ENCODE measurements around the gene CSTA. TPM values are rescaled to one million over a fixed set of nuclear protein-coding genes. Genes with fewer than 3 reads are reported as not detected.

Gene CSTA
- total and polyA plus RNA-seq, 2 of the 8 experiments (the other 6 are each of a cell fraction or from before 2014, with no cell fraction given): not detected

DNA sequence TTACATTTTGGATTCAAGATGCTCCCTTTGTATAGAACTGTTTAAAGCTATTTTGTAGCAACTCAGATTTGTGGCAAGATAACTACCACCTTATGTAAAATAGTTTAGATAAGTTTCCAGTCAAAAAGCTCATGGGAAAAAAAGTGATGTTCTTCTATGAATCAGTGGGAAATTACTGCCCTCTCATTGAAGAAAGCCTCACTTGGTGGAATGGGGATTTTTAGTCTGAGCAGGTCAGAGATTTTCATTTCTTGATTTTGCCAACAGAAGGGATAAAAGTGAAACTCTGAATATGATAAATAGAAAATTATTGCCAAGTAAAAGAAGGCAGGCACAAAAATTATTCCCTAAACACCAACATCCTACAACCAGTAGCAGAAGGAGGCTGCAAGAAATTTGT lies 25.8 kb upstream of the CSTA start:
- Histone ChIP-seq H3K9me3 (ENCODE audit: insufficient read depth in 2 of 2, low read depth in 1 of 2, low read length in 1 of 2) (no peaks in the 10 kb centered on the region), H2AFZ (ENCODE audit: low read length) (no peak overlapping the region), H3K36me3 (ENCODE audit: control insufficient read depth in 2 of 4, insufficient read depth in 4 of 4, low read length in 3 of 4) (no peaks in the 10 kb centered on the region), H3K9ac (replicated peaks in 1 of 4; ENCODE audit: extremely low read depth in 1 of 4, low read depth in 3 of 4, low read length in 3 of 4) (no peak overlapping the region), H2AK5ac (ENCODE audit: low read depth, low read length) (no peak overlapping the region), H3K4ac (replicated peaks; ENCODE audit: insufficient read length, low read depth, low read length) (no peak overlapping the region), H2BK12ac (ENCODE audit: low read depth, low read length) (no peak overlapping the region), H3K79me1 (ENCODE audit: low read depth, low read length) (no peaks in the 10 kb centered on the region), H3K79me2 (ENCODE audit: control insufficient read depth in 1 of 2, insufficient read depth in 2 of 2, low read length in 2 of 2) (no peaks in the 10 kb centered on the region), H3K14ac (ENCODE audit: insufficient read length) (no peak overlapping the region), H4K20me1 (replicated peaks in 1 of 2; ENCODE audit: control insufficient read depth in 1 of 2, insufficient read depth in 2 of 2, low read length in 2 of 2) (no peaks in the 10 kb centered on the region), H2BK5ac (ENCODE audit: low read depth, low read length) (no peak overlapping the region), H2BK20ac (ENCODE audit: low read length) (no peak overlapping the region), H4K91ac (replicated peaks; ENCODE audit: insufficient read length, low read length) (no peak overlapping the region), H3K4me1 (replicated peaks in 1 of 4; ENCODE audit: control insufficient read depth in 3 of 4, insufficient read depth in 4 of 4, low read length in 3 of 4) (no peaks in the 10 kb centered on the region), H3K27ac (ENCODE audit: low read depth, low read length) (no peak overlapping the region), H3K23me2 (ENCODE audit: low read depth, low read length) (no peaks in the 10 kb centered on the region), H3K18ac (ENCODE audit: extremely low read depth, low read length) (no peak overlapping the region), H4K5ac (ENCODE audit: insufficient read length, low read depth, low read length) (no peak overlapping the region), H3K4me3 (ENCODE audit: extremely low read depth in 1 of 4, insufficient read depth in 2 of 4, low read depth in 3 of 4, low read length in 4 of 4) (no peak overlapping the region), H2BK15ac (ENCODE audit: low read length) (no peak overlapping the region), H4K8ac (ENCODE audit: extremely low read depth, insufficient read depth, low read length) (no peak overlapping the region), H3K23ac (ENCODE audit: insufficient read length) (no peak overlapping the region), H3K27me3 (replicated peaks in 1 of 4; ENCODE audit: control insufficient read depth in 3 of 4, extremely low read depth in 1 of 4, insufficient read depth in 3 of 4, low read length in 3 of 4) (no peaks in the 10 kb centered on the region), H2BK120ac (replicated peaks; ENCODE audit: low read depth, low read length) (no peak overlapping the region), H3K4me2 (ENCODE audit: insufficient read depth in 1 of 2, low read depth in 2 of 2, low read length in 2 of 2) (no peak overlapping the region), H3K56ac (replicated peaks; ENCODE audit: insufficient read length, low read depth, low read length) (no peak overlapping the region)
- DNase-seq (ENCODE audit: low read depth in 1 of 2, low spot score in 2 of 2) (no peak), FAIRE-seq (no peak)
- ChIA-PET POLR2A (ENCODE audit: partially characterized antibody) (no interaction called here), CTCF (ENCODE audit: partially characterized antibody) (interaction anchor here (0.6 to 2.6 kb wide), 18 partner anchors 10 to 753 kb away, joined by 3 to 34 read pairs (median 4); partner anchors contain the start of gene POLQ)
- no peak for TF ChIP-seq NRF1 (IDR thresholded peaks at IDR 0.05; ENCODE audit: low read depth, low read length)
- no peak for TF ChIP-seq TAF7 (optimal IDR thresholded peaks at IDR 0.05; ENCODE audit: borderline replicate concordance, low read depth, low read length)
- no peak for TF ChIP-seq RXRA (IDR thresholded peaks at IDR 0.05; ENCODE audit: insufficient read depth, low read depth, low read length)

All from H1 (cell line).